Adipocyte (in vitro differentiated cells): ENCODE measurements around the gene SPAG5.

Source experiments
- DNase-seq: peaks from one replicate; pipeline ENCODE4 v3.0.0-alpha.2; 2015; ENCODE audit warnings: low read depth
- H3K27me3 ChIP-seq: replicated peaks from 2 replicates; pipeline ENCODE4 v1.7.0; 2013; ENCODE audit warnings: mild to moderate bottlenecking, low read length, moderate library complexity; ENCODE audit not compliant: control insufficient read depth, insufficient read depth
- H3K36me3 ChIP-seq: 2 replicates; pipeline ENCODE4 v1.7.0; 2013; ENCODE audit warnings: low read length, mild to moderate bottlenecking, moderate library complexity; ENCODE audit not compliant: control insufficient read depth, insufficient read depth, severe bottlenecking
- H3K4me1 ChIP-seq: 2 replicates; pipeline ENCODE4 v1.7.0; 2013; ENCODE audit warnings: mild to moderate bottlenecking, low read length, moderate library complexity; ENCODE audit not compliant: control insufficient read depth, insufficient read depth
- H3K4me3 ChIP-seq: 2 replicates; pipeline ENCODE4 v1.7.0; 2013; ENCODE audit warnings: mild to moderate bottlenecking, low read length, moderate library complexity
- H3K9ac ChIP-seq: 2 replicates; pipeline ENCODE4 v1.7.0; 2013; ENCODE audit warnings: mild to moderate bottlenecking, low read length, moderate library complexity
- H3K9me3 ChIP-seq: 2 replicates; pipeline ENCODE4 v1.7.0; 2013; ENCODE audit warnings: mild to moderate bottlenecking, low read length, moderate library complexity; ENCODE audit not compliant: control insufficient read depth

The SPAG5 gene

DNA sequence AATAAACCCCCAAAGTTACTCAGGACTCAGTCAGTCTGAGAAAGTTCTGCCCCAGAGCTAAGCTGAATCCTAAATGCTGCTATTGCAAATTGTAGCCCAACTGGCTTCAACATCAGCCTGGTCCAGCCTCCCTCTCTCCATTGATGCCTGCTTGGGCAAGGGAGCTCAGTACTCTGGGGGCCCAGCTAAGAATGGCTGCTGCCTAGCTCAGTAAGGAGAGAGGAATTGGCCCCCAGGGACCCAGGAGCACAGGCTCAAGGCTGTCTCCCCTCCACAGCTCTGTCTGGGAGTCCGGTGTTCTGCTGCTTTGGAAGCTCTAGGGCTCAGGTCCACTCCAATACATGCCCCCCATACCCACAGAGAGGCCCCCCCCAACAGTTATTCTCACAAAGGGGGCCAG is 48.0 kb downstream of the SPAG5 start:
- H3K4me3 ChIP-seq: no peak overlapping the region
- DNase-seq: no peak

DNA sequence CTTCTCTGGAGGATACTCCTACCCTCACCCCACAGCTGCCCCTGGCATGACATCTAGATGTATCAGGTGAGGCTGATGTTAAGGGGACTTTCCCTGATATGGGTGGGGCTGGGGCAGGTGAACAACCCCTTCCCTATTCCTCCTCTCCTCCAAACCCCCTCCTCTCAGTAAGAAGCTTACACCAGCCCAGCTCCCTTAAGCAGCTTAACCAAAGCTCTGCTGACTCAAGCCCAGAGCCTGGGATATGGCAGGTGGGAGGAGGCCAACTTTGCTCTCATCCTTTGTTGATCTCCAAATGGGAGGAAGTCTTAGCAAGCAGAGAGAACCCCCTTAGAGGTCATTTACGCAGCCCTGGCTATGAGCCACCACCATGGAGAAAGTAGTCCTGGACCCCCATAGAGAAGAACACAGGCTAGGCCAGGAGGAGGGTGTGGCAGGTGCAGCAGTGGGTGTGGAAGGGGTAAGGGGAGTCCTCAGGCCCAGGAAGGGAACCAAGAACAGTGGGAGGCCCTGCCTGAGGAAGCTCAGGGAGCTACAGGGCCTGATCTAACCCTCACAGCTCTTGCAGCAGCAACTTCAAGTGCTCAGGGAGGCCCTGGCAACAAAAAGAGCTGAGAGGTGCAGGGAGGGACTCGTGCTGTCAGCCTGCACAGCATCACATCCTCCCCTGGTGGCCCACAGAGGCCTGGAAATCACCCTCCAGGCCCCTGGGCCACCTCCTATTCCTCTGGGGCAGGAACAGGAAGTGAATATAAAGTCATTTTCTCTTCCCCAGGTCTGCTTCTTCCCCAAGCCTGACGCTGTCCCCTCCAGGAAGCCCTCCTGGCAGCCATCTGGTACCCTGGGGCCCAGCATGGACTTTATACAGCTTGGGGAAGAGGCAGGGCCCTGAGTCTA is 49.3 kb downstream of the SPAG5 start:
- peaks cover 18% of the 10 kb centered on the region for H3K36me3 ChIP-seq
- no peak for DNase-seq
- no peaks in the 10 kb centered on the region for H3K27me3 ChIP-seq
- H3K4me1 ChIP-seq: peaks cover 11% of the 10 kb centered on the region
- no peak overlapping the region for H3K4me3 ChIP-seq
- no peaks in the 10 kb centered on the region for H3K9me3 ChIP-seq
- no peak overlapping the region for H3K9ac ChIP-seq

More for the DNA sequence above, 48.0 kb downstream of the SPAG5 start:
- H3K9ac ChIP-seq: no peak overlapping the region
- H3K27me3 ChIP-seq: no peaks in the 10 kb centered on the region
- peaks cover 11% of the 10 kb centered on the region for H3K4me1 ChIP-seq
- H3K36me3 ChIP-seq: peaks cover 30% of the 10 kb centered on the region
- no peaks in the 10 kb centered on the region for H3K9me3 ChIP-seq

DNA sequence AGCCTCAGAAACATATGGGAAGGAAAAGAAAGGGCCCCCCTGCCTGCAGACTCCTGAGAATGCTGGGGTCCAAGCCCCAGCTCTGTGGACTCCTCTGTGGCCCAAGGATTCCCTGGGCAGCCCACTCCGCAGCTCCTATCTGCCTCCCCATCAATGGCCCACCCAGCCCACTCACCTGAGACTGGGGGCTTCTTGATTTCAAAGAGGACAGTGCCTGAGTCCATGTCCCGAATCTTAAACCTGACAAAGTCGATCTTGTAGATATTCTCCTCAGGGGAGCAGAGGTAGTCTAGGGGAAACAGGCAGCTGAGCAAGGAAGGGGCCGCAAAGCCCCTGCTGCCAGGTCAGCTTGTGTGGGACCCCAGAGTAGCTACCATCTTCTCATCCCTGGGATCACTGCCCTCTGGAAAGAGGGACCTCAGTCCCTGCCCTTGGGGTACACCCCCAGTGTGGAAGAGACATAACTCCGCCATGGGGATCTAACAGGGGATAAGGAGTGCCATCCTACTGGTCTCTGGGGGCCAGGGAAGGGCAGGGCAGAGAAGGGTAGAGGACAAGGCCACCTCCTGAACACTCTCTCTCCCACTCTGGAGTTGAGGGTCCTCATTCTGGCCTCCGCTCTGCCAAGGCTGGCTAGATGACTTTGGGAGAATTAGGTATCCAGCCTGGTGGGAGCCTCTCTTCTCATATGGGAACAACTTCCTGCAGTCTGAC is 50.3 kb downstream of the SPAG5 start:
- no peak overlapping the region for H3K4me3 ChIP-seq
- no peaks in the 10 kb centered on the region for H3K9me3 ChIP-seq
- no peaks in the 10 kb centered on the region for H3K27me3 ChIP-seq
- no peak overlapping the region for H3K9ac ChIP-seq
- peaks cover 9% of the 10 kb centered on the region for H3K36me3 ChIP-seq
- H3K4me1 ChIP-seq: peaks cover 11% of the 10 kb centered on the region
- no peak for DNase-seq

DNA sequence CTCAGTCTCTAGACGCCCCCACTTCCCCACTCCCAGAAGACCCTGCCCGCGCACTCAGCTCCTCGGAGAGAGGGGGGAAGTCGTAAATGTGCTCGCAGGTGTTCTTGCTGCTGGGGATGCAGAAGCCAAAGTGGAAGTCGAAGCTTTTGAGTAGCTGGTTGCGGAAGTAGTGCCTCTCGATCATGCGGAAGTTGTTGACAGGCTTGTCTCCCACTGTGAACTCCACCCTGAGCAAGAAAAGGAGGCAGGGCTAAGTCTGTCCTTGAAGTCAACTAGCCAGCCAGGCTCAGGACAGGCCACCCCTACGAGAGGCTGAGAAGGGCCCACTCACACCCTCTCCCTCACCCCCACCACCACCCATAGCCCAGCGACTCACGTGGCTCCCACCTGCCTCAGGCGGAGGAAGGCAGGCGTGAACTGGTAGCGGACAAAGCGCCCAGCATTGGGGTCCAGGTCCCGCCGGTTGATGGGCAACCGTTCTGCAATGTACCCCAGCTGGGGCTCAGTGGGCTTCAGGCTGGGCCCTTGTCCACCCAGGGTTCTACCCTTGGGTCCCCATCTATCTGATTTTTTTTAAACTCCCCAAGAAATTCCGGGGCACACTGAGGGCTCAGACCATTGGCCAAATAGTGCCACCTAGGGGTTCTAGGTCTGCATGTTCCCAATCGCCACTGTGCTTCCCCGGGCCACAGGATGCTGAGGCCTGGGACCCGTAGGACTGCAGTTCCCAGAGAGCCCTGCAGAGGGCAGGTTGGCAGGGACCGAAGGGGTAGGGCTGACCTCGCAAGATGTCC is 51.0 kb downstream of the SPAG5 start:
- H3K27me3 ChIP-seq: no peaks in the 10 kb centered on the region
- H3K36me3 ChIP-seq: peaks cover 3% of the 10 kb centered on the region
- H3K4me3 ChIP-seq: no peak overlapping the region
- H3K9ac ChIP-seq: no peak overlapping the region
- no peaks in the 10 kb centered on the region for H3K9me3 ChIP-seq
- peak; percentile 78 for DNase-seq
- peaks cover 10% of the 10 kb centered on the region for H3K4me1 ChIP-seq

DNA sequence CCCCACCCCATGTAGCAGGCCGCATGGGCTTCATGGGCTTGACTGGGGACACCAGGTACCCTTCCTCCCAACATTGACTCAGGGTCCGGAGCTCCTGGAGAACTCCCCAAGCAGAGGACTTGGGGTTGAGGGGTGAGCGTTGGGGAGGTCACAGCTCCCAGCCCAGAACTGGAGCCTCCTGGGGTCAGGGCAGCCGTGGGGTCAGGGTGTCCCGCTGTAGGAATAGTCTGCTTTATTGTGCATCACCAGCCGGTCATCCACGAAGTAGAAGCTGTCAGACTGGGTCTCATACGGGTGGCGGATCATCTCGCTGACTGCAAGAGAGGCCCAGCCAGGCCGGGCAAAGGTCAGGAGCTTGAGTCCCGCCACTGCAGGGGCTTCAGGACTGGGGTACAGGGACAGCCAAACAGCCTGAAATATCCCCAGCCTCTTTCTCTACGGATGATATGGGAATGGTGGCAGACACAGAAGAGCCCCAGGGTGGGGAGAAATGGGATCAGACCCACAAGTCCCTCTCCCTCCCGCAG is 51.7 kb downstream of the SPAG5 start:
- Histone ChIP-seq H3K27me3 (no peaks in the 10 kb centered on the region), H3K36me3 (peaks cover 3% of the 10 kb centered on the region), H3K9ac (no peak overlapping the region), H3K9me3 (no peaks in the 10 kb centered on the region), H3K4me1 (peaks cover 8% of the 10 kb centered on the region), H3K4me3 (no peak overlapping the region)
- DNase-seq: no peak

DNA sequence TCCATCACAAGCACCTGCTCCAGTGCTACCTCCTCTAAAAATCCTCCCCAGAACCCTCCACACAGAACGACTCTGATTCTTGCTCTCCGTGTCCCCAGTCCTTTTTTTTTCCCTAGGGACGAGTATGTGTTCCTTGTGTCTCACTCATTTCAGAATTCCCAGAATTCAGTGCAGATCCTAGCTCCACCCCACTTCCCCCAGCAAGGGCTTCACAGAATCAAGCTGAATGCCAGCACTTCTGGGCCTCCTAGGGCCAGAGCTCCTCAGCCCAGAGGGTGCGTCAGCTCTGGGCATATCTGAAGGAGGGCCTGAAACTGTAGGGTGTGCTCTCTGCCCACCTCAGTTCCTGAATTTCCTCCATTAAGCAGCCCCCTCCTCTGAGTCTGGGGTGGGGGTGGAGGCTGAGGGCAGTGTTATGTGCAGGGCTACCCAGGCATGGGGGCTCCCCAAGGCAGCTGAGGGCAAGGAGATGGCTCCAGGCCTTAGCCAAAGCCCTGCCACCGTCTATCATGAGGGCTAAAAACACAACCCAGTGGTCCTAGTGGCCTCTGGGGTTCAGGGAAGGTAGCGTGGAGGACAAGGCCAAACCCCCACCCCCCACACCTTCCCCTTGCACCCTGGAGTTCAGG is 52.9 kb downstream of the SPAG5 start:
- Histone ChIP-seq H3K36me3 (peaks cover 3% of the 10 kb centered on the region), H3K4me3 (no peak overlapping the region), H3K9me3 (no peaks in the 10 kb centered on the region), H3K27me3 (no peaks in the 10 kb centered on the region), H3K4me1 (no peaks in the 10 kb centered on the region), H3K9ac (no peak overlapping the region)
- DNase-seq: no peak

DNA sequence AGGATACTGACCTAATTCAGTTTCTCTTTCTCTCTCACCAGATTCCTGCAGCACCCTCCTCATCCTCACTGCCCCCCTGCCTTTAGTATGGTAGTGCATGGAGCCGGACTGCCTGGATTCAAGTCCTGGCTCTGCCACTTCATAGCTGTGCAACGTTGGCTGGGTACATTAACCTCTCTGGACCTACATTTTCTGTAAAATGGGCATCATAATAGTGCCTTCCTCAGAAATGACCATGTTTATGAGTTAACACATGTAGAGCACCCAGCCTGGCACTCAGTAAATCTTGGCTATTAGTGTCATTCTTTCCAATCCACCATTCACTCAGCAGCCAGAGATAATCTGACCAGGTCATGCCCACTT is 53.7 kb downstream of the SPAG5 start:
- Histone ChIP-seq H3K4me1 (no peaks in the 10 kb centered on the region), H3K9ac (no peak overlapping the region), H3K9me3 (no peaks in the 10 kb centered on the region), H3K36me3 (peaks cover 3% of the 10 kb centered on the region), H3K4me3 (no peak overlapping the region), H3K27me3 (no peaks in the 10 kb centered on the region)
- DNase-seq: no peak

DNA sequence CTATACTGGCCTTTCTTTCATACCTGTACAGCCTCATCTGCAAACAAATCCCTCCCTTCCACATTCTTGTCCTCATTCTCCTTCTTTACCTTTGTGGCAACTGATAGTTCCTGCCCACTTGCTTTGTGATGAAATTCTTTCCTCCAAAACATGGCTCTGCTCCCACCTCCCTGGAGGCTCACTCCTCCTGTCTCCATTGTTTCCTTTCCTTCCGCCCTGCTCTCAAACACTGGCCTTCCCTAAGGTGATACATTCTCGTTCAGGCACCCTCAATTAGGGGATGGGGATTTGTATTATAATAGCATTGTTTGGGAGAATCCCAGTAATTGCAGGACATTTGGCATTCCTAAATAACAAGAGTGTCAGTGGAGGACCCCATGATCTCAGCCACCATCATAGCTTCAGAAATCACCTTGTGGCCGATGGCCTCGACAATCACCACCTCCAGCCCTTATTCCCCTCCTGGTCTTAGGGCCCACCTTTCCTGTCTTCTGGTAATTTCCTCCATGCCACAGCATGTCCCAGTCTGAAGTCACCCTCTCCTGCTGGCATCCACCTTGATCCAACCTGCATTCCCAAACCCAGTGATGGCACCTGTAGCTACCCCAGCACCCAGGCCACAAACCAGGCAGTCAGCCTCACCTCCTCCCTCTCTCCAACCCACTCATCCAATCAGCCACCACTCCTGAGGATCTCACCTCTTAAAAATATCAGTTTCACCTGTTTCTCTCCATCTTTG is 54.3 kb downstream of the SPAG5 start:
- Histone ChIP-seq H3K36me3 (peaks cover 3% of the 10 kb centered on the region), H3K4me1 (no peaks in the 10 kb centered on the region), H3K27me3 (no peaks in the 10 kb centered on the region), H3K9me3 (no peaks in the 10 kb centered on the region), H3K4me3 (no peak overlapping the region), H3K9ac (no peak overlapping the region)
- no peak for DNase-seq

DNA sequence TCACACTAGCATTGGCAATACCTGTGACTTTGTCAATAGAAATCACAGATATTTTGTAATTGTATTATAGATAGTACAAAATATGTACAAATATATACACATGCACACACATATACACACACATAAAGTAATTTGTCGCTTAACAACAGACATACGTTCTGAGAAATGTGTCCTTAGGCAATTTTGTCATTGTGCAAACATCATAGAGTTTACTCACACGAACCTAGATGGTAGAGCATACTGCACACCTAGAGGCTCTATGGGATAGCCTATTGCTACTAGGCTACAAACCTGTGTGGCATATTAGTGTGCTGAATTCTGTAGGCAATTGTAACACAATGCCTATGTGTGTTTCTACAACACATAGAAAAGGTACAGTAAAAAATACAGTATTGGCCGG is 57.4 kb downstream of the SPAG5 start:
- Histone ChIP-seq H3K27me3 (peaks cover 17% of the 10 kb centered on the region), H3K36me3 (no peaks in the 10 kb centered on the region), H3K4me3 (no peak overlapping the region), H3K4me1 (no peaks in the 10 kb centered on the region), H3K9ac (no peak overlapping the region), H3K9me3 (no peaks in the 10 kb centered on the region)
- DNase-seq: no peak

DNA sequence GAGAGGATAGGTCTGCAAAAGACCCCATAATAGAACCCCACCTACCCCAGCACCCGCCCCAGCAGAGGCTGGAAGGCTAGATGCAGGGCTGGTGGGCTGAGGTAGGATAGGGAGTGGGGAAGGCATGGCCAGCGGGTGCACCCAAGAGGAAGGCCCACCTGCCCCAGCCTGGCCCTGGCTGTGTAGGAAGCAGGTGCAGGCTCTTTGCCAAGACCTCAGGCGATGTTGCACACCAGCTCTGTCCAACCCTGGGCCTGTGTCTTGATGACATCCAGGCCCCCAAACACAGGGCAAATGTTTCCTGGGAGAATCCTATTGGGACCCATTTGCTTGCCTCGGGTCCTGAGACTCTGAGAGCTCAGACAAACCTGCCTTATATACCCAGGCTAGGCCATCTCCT is 58.6 kb downstream of the SPAG5 start:
- no peak for DNase-seq
- Histone ChIP-seq H3K9ac (no peak overlapping the region), H3K9me3 (no peaks in the 10 kb centered on the region), H3K27me3 (peaks cover 17% of the 10 kb centered on the region), H3K4me3 (no peak overlapping the region), H3K36me3 (no peaks in the 10 kb centered on the region), H3K4me1 (no peaks in the 10 kb centered on the region)
